ENCODE data around the gene ZC3H12C.

Gene ZC3H12C

DNA sequence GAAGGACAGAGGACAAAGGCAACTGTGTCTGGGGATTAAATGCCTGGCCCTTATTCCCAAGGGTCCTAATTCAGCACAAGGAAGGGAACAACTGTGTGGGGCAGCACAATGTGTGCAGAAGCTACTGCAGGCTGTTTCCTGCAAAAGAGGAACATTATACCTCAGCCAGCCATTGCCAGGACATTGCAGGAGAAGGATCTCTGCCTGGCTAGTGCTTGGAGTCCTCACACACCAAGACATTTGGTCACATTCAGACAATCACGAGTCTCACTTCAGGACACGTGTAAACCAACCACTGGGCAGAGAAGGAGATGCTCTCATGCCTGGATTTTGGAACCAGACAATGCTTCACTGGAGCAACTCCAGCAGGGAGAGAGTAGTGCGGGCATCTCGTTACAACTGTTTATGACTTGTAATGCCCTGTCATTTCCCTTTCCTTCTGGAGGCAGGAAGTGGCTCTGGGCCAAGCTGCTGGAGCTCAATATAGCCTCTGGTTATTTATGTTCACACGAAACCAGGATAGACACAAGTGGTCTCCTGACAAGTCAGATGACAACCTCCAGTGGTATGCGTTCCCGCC, 23.9 kb upstream of the ZC3H12C start:
- no peak for TF ChIP-seq GATA1 (IDR thresholded peaks at IDR 0.05; ENCODE audit: low read depth, low read length)
- no peak for TF ChIP-seq POLR2A (IDR thresholded peaks at IDR 0.05; ENCODE audit: low read length)
- DNase-seq: no peak

DNA sequence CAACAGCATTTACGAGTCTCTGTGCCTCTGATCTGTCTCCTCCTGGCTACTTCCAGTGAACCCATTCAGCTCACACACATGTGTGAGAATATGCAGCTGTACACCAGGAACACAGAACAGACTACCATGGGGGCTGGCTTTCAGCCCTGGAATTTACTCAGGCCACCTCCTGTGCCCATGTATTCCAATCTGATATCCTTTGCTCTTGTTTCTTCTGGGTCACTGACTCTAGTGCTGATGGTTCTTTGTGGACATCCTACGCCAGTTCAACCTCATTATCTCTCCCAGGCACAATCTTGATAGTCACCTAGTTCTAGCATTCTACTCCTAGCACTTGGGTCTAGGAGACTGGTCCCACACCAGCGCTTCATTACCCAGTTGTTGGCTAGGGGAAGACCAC, 23.0 kb upstream of the ZC3H12C start:
- no peak for DNase-seq
- no peak for TF ChIP-seq POLR2A (IDR thresholded peaks at IDR 0.05; ENCODE audit: low read length)
- TF ChIP-seq GATA1 (IDR thresholded peaks at IDR 0.05; ENCODE audit: low read depth, low read length): no peak

DNA sequence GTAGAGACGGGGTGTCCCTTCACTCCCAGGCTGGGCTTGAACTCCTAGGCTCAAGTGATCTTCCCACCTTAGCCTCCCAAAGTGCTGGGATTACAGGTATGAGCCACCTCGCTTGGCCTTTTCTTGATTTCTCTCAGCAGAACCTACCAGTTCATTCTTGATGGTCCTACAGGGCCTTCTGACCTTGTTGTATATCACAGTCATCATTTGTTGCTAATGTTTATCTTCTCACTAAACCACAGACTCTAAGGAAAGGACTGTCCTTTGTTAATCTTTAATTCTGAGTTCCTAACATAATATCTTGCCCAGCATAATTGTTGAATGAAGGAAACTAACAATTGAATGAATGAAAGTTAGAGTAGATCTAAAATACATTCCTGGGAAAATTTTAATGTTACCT, 22.0 kb upstream of the ZC3H12C start:
- DNase-seq: no peak
- no peak for TF ChIP-seq GATA1 (IDR thresholded peaks at IDR 0.05; ENCODE audit: low read depth, low read length)
- TF ChIP-seq POLR2A (IDR thresholded peaks at IDR 0.05; ENCODE audit: low read length): no peak

DNA sequence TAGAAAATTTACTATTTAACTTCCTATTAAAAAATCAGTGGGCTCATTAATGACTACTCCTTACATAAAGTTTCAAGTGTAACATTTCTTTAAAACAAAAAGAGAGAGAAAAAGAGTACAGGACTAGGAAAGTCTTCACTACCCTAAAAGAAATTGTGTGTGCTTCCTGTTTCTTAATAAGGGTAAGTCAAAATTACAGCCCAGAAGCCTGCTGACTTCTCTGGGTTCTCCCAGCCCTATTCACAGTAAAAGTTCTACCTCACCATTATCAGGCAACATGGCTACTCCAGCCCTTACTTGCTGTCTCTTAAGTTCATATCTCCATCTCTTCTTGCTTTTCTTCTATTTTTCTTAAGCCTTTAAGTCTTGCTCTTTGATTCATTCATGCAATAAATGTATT, 20.3 kb upstream of the ZC3H12C start:
- TF ChIP-seq GATA1 (IDR thresholded peaks at IDR 0.05; ENCODE audit: low read depth, low read length) (no peak), POLR2A (IDR thresholded peaks at IDR 0.05; ENCODE audit: low read length) (no peak)
- no peak for DNase-seq

DNA sequence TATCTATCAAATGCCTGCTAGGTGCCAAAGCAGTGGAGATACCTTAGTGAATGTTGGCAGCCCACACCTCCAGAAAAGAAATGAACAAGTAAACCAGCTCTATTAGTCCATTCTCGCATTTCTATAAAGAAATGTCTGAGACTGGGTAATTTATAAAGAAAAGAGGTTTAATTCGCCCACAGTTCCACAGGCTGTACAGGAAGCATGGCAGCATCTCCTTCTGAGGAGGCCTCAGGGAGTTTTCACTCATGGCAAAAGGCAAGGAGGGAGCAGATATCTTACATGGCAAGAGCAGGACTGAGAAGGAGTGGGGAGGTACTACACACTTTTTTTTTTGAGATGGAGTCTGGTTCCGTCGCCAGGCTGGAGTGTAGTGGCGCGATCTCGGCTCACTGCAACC, 18.7 kb upstream of the ZC3H12C start:
- no peak for TF ChIP-seq GATA1 (IDR thresholded peaks at IDR 0.05; ENCODE audit: low read depth, low read length)
- TF ChIP-seq POLR2A (IDR thresholded peaks at IDR 0.05; ENCODE audit: low read length): no peak
- no peak for DNase-seq

DNA sequence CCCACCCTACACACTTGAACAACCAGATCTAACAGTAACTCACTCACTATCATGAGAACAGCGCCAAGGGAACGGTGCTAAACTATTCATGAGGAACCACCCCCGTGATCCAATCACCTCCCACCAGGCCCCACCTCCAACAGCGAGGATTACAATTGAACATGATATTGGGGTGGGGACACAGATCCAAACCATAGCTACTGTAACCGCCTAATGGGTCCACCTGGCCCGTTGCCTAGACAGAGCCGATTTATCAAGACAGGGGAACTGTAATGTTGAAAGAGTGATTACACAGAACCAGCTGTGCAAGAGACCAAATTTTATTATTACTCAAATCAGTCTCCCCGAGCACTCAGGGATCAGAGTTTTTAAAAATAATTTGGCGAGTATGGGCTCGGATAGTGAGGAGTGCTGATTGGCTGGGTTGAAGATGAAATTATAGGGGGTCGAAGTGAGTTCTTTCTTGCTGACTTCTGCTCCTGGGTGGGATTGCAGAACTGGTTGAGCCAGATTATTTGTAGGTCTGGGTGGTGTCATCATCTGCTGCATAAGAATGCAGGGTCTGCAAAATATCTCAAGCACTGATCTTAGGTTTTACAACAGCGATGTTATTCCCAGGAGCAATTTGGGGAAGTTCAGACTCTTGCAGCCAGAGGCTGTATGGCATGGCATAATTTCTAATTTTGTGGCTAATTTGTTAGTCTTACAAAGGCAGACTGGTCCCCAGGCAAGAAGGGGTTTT, 17.9 kb upstream of the ZC3H12C start:
- TF ChIP-seq POLR2A (IDR thresholded peaks at IDR 0.05; ENCODE audit: low read length) (no peak), GATA1 (IDR thresholded peaks at IDR 0.05; ENCODE audit: low read depth, low read length) (no peak)
- DNase-seq: no peak

DNA sequence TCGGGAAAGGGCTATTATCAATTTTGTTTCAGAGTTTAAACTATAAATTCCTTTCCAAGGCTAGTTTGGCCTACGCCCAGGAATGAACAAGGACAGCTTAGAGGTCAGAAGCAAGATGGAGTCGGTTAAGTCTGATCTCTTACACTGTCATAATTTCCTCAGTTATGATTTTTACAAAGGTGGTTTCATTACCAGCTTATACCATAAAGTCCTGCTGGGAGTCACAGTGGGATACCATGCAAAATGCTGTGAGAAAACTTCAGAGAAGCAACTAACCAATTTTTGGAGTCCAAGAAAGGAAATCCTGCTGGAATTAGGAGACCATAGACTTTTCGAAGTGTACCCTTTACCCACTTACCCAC, 17.4 kb upstream of the ZC3H12C start:
- DNase-seq: no peak
- TF ChIP-seq GATA1 (IDR thresholded peaks at IDR 0.05; ENCODE audit: low read depth, low read length): no peak
- TF ChIP-seq POLR2A (IDR thresholded peaks at IDR 0.05; ENCODE audit: low read length): no peak

DNA sequence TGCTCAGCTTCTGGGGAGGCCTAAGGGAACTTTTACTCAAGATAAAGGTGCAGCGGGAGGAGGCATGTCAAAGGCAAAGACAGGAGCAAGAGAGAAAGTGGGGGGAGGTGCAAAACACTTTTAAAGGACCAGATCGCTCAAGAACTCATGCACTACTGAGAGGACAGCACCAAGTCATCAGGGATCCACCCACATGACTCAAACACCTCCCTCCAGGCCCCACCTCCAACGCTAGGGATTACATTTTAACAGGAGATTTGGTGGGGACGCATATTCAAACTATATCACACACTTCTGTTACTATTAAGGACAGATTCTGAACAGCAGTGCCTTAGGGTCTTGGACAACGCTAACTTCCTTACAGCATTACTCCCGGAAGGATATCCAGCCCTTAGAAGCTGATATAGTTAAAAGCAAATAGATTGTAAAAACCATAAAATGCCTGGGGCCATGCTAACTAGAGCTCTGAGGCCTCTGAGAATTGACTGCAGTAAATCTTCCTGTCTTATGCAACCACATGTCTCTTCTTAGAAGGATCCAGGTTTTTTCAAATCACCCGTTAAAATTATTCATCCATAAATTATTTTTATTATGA, 16.7 kb upstream of the ZC3H12C start:
- TF ChIP-seq GATA1 (IDR thresholded peaks at IDR 0.05; ENCODE audit: low read depth, low read length) (no peak), POLR2A (IDR thresholded peaks at IDR 0.05; ENCODE audit: low read length) (no peak)

DNA sequence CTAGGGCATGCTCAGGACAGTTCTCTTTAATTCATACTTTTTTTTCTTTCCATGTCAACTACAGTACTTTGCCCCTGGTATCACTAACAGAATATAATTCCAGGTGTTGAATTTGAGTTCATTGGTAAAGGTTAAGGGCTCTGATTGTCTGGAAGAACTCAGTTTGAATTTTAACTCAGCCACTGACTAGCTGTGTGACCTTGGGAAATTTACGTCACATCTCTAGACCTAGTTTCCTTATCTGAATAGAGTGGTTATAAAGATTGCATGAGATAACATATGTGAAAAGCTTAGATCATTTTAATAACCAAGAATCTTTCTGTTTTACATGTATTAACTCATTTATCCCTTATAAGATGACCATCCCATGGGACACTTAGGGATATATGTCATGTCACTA, 15.8 kb upstream of the ZC3H12C start:
- TF ChIP-seq POLR2A (IDR thresholded peaks at IDR 0.05; ENCODE audit: low read length) (no peak), GATA1 (IDR thresholded peaks at IDR 0.05; ENCODE audit: low read depth, low read length) (no peak)
- DNase-seq: no peak

More for the DNA sequence above, 16.7 kb upstream of the ZC3H12C start:
- DNase-seq: peak in 1 of 2 experiments; percentile 3

DNA sequence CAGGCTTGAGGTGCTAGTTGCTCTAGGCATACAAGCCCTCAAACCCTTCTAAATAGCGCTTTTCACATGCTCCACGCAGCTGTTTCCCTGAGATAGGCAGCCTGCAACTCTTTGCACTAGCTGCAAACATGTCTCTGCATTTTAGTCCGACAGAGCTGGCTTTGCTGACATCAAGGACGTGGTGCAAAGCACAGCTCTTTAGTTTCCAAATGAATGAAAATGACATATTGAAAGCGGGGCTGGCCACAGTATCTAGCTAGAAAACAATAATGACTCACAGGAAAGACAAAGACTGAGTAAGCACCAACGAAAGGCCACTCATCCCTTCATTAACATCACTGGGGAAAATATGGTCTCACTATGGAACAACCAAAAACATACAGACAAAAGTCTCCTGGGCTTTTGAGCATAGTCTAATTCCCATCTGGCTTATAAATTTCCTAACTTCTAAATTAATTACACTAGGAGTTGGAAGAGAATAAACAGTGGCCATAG, 15.3 kb upstream of the ZC3H12C start:
- TF ChIP-seq POLR2A (IDR thresholded peaks at IDR 0.05; ENCODE audit: low read length): no peak
- TF ChIP-seq GATA1 (IDR thresholded peaks at IDR 0.05; ENCODE audit: low read depth, low read length): no peak
- no peak for DNase-seq

DNA sequence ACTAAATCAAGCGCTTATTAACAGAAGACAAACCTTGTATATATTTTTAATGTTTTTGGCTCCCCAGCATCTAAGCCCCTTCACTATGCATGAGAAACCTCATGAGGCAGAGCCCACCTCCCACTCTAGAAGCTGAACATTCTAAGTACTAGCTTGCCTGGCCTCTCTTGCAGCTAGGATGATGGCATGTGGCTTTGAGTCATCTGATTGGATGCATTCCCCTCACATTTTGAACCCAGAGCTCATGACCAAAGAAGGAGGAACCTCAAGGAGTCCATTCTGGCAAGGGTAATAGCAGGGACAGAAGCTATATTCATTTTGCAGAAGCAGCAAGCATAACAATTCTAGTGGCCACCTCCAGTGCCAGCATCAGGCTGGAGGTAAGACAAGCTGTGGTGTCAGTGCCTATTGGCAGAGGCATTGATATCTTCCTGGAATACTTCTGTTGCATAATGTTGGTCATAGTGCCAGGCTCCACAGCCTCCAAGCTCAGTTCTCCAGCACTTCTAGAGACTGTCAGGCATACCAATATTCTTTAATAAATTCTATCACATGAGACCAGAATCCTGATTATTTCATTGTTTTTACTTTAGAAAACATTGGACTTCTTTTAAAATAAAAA, 14.2 kb upstream of the ZC3H12C start:
- TF ChIP-seq POLR2A (IDR thresholded peaks at IDR 0.05; ENCODE audit: low read length) (no peak), GATA1 (IDR thresholded peaks at IDR 0.05; ENCODE audit: low read depth, low read length) (no peak)
- no peak for DNase-seq

DNA sequence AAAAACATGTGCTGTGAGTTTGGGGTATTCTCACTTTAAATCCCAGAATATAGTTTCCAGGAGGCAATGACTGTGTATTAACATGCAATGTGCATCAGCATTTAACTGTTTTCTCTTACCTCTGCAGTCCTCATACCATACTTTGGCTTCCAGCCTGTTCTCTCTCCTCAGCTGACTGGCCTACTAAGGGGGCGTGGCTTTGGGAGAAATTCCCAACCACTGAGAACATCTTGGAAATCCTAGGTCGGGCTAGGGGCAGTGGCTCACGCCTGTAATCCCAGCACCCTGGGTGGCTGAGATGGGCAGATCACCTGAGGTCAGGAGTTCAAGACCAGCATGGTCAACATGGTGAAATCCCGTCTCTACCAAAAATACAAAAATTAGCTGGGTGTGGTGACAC, 13.5 kb upstream of the ZC3H12C start:
- DNase-seq: no peak
- TF ChIP-seq POLR2A (IDR thresholded peaks at IDR 0.05; ENCODE audit: low read length) (no peak), GATA1 (IDR thresholded peaks at IDR 0.05; ENCODE audit: low read depth, low read length) (no peak)

DNA sequence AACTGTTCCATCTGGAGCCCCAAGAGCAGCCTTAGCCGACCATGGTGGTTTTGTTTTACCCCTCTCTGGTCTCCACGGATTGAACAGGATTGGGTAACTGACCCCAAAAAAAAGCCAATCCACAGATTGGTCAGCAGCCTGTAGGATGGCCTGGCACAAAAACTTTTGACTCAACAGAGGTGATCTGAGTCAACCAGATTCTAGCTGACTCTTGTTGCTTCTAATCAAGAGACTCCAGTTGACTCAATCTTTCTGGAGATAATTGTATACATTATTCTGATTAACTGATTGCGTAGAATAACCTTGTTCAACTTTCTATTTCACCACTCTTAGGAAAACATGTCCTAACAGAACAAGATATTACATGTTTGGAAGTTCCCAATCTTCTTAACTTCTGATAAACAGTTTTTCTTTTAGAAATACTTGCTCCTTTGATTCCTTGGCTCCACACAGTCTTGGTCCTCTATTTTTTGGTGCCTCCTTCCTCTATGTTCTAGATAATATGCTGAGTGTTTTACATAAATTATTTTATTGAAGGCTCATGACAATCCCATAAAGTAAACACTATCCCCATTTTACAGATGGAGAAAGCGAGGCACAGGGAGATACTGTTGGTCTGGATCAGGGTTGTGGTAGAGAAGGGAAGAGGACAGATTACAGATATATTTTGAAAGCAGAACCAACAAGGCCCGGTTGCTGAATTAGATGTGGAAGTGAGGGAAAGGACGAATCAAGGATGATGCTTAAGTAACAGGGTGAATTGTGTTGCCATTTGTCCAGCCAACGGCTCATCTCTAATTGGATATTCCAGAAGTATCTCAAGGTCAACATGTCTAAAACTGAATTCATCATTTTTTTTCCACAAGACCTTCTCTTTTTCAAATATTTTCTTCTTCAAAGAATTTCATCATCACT, 11.5 kb upstream of the ZC3H12C start:
- no peak for TF ChIP-seq POLR2A (IDR thresholded peaks at IDR 0.05; ENCODE audit: low read length)
- TF ChIP-seq GATA1 (IDR thresholded peaks at IDR 0.05; ENCODE audit: low read depth, low read length): no peak
- no peak for DNase-seq

All from erythroblast (primary cell).